ENCODE measurements around the gene NXPE3. TPM values are rescaled to one million over a fixed set of nuclear protein-coding genes. Genes with fewer than 3 reads are reported as not detected.

Gene NXPE3
- total RNA-seq, 4 donors from 2014 or later: 8.9 to 15.5 (median 12.5) TPM

DNA sequence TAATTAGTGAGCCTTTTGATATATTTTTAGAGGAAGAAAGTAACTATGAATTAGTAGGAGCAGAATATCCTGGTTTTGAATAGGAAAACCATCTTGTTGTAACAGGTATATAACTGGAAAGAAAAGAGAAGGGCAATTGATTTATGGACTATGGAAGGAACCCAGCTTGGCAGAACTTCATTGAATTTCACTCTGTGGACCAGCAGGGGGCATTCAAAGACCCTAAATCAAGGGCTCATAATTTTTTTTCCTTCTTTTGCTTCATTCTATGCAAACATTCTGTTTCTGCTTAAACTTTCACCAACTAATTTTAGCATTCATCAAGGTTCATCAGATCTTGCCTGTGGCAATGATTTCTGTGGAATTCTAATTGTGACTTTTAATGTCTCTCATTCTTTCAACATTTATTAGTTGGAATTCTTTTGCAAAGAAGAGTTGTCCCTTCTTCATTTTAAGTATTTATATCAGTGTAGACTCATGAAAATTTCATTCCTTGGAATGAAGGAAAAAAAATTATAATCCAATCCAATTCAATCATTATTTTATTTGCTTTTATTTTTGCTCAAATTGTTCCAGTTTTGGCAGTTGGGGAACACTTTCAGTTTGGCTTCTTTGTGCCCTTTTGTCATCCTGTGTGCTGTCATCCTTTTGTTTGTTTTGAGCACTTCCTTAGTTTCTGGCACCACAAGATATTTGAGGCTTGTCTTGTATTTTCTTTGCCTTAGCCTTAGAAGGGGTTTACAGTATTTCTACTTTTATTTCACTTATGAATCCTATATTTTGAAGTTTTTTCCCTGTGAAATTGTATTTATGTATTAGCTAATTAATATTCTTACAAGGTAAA, 30.4 kb downstream of the NXPE3 start:
- TF ChIP-seq CTCF (IDR thresholded peaks at IDR 0.05; ENCODE audit: low read depth): no peak

GRCh38 chr3:101810022-101810418, 31.0 kb downstream of the NXPE3 start:
- no peak for TF ChIP-seq CTCF (IDR thresholded peaks at IDR 0.05; ENCODE audit: low read depth)

GRCh38 chr3:101811875-101812274, 32.9 kb downstream of the NXPE3 start:
- TF ChIP-seq CTCF (IDR thresholded peaks at IDR 0.05; ENCODE audit: low read depth): no peak

GRCh38 chr3:101812895-101813294, 33.9 kb downstream of the NXPE3 start:
- no peak for TF ChIP-seq CTCF (IDR thresholded peaks at IDR 0.05; ENCODE audit: low read depth)

- TF ChIP-seq CTCF (IDR thresholded peaks at IDR 0.05; ENCODE audit: low read depth): no peak
Observed at GRCh38 chr3:101813817-101814440, 34.9 kb downstream of the NXPE3 start.

DNA sequence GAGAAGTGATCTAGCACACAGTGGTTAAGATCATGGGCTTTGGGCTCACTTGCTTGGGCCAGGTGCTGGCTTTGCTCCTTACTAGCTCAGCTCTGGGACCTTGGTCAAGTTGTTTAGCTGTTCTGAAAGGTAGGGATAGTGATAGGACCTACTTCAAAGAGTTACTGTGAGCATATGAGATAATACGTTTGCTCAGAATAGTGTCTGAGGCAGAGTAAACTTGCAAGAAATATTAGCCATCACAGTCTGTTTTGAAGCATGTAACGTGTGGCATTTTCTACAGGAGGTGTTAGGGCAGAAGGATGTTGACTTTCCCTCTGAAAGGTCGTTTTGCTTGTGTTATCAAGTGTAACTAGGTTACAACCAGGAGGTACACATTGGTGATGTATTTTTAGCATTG, 35.8 kb downstream of the NXPE3 start:
- TF ChIP-seq CTCF (IDR thresholded peaks at IDR 0.05; ENCODE audit: low read depth): no peak

All from subcutaneous adipose tissue (tissue), 4 donors.